ENCODE data around the gene ATXN1.
"Not testable (repeated sequence)": the region's sequence is repeated elsewhere in the genome, so short reads cannot be mapped to it uniquely, and the experiment has no call there.

Gene ATXN1

GRCh38 chr6:16615215-16615614 is 146.0 kb downstream of the ATXN1 start:
- not testable (repeated sequence) for DNase-seq (ENCODE audit: low read depth in 2 of 2)

- DNase-seq (ENCODE audit: low read depth in 2 of 2): not testable (repeated sequence)
Observed at GRCh38 chr6:16614143-16614542, 147.1 kb downstream of the ATXN1 start.

DNA sequence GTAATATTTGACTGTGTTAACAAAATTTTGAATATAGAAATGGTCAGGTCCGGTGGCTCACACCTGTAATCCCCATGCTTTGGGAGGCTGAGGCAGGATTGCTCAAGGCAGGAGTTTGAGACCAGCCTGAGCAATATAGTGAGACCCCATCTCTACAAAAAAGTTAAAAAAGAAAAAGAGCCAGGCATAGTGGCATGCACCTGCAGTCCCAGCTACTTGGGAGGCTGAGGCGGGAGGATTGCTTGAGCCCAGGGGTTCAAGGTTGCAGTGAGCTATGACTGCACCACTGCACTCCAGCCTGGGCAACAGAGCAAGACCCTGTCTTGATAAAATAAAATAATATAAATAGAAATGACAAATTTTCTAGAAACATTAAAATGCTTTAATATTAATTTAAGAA is 147.8 kb downstream of the ATXN1 start:
- not testable (repeated sequence) for DNase-seq (ENCODE audit: low read depth in 2 of 2)

- no peak for DNase-seq (ENCODE audit: low read depth in 2 of 2)
Observed at GRCh38 chr6:16608444-16608843, 152.8 kb downstream of the ATXN1 start.

DNA sequence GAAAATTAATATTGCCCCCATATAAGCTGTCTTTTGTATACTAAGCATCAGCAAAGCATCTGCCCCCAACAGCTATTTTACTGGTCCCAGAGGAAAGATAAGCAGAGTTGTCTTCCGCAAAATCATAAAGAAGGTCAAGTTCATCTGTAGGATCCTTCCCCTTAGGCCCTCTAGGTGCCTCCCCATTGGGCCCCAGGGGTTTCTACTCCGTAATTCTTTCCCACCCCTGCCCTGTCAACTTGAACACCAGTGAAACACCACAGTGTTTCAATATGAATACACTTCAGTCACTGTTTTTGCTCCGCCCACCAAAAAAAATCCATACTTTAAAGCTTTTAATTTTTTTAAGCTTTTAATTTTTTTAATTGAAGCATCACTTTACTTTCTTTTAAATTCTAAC is 159.2 kb downstream of the ATXN1 start:
- DNase-seq (ENCODE audit: low read depth in 2 of 2): no peak

DNA sequence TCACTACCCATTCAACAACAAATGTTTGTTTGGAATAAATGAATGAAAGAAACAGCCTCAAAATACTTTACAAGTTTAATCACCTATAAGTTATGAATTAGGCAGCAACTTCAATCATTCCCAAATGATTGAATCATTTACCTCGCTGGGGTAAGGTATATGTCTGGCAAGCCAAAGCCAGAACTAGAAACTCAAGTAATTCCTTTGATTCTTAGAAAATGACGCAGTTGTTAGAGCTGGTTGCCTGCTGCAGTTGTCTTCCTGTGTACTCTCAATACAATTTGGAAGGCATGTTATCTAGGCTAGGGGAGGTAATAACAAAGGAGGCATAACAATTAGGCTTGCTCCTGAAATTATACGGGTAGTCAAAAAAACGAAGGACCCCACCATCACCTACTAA is 160.6 kb downstream of the ATXN1 start:
- no peak for DNase-seq (ENCODE audit: low read depth in 2 of 2)

- DNase-seq (ENCODE audit: low read depth in 2 of 2): no peak
Observed at GRCh38 chr6:16600026-16600425, 161.2 kb downstream of the ATXN1 start.

DNA sequence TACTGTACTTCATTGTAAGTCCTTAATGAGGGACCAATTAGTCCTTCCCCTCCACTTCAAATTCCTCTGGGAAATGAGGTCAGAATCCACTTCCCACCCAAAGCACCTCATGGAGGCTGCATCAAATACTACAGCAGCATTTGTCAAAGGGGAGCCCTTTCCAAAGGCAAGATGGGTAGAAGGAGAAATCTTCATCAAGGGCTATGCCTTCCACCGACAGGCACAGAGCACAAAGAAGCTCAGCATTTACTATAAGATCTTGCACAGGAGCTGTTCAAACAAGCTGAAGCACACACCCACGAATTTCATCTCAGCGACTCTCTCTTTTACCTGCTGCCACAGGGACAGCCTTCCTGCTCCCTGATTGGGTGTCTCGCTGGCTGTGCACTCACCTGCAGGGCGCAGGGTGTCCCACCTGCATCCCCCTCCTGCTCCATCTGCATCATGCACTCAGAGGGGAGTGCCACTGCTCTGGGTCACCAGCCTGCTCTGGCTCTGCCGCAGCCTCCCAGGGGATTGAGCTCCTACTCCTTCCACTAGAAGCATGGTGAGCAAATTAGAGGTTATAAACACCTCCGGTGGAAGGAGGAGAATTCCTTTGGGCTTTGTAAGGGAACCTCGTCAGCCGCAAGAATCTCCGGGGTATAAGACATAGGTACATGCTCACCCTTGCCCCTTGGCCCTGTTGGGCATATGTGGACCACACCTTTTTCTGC is 164.5 kb downstream of the ATXN1 start:
- no peak for DNase-seq (ENCODE audit: low read depth in 2 of 2)

- DNase-seq (ENCODE audit: low read depth in 2 of 2): no peak
Observed at GRCh38 chr6:16595514-16596120, 165.6 kb downstream of the ATXN1 start.

DNA sequence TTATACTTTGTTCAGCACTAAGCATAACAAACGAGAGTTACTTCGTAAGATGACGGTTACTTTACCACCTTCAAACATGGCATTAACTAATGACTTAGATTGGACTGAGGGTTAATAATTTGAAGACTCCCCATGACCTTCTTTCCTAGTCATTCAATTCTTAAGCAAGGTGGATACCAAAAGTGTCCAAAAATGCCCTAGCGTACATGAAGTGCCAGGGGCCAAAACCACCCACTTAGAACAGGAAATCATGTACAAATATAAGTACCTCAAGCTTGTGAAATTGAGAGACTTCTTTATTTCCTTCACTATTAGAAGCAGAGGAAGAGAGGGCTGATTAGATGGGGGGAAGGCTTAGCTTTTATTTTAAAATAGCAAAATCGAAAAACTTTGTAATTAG is 166.4 kb downstream of the ATXN1 start:
- DNase-seq (ENCODE audit: low read depth in 2 of 2): no peak

- DNase-seq (ENCODE audit: low read depth in 2 of 2): no peak
Observed at GRCh38 chr6:16592223-16592911, 168.9 kb downstream of the ATXN1 start.

DNA sequence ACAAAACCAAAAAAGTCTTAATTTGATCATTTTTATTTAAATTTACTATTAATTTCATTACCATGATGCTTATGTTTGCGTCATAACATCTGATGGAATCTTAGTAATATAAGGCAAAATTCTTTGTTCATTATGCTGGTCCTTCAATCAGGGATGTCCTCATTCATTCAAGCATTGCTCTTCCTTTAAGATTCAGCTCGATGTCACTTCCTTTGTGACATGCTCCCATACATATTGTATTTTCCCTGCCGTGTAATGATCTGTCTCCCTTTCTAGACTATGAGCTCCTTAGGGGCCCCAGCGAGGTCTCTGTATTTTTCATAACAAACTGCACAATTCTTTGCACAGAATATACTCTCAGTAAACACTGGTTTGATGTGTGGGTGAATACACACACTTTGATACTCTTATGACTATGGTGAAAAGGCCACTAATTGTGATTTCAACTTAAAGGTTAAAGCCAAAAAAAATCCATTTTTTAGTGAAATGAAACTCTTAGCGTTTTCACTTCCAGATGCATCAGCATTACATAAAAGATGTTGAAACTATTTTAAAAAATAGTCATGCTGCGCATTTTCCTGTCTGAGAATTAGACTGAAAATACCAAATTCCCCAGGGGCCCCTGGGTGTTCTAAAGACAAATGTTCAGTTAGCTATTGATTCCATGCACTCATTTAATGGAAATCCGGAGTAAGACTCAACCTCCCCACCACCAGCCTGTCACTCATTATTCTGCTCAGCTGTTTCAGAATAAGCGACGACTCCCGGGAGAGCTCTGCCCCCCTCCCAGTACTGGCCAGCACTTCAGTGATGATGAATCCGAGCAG is 169.7 kb downstream of the ATXN1 start:
- peak; percentile 22 to 24 for DNase-seq (ENCODE audit: low read depth in 2 of 2)

DNA sequence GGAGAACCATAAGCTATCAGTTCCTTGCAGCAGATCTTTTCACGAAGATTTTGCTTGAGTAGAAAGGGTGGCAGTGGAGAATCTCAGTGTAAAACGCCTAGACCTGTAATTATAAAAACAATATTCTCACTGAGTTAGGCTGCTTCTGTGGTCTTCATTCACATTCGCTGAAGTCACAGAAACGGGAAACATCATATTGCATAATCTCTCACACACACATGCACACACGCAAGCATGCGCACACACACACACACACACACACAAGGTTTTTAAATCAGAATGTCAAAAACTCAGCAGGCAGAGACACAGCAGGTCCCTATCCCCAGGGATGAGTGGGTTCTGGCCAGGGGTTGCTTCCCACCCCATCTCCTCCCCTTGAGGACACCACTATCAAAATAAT is 175.5 kb downstream of the ATXN1 start:
- DNase-seq (ENCODE audit: low read depth in 2 of 2): peak; percentile 21 to 23

GRCh38 chr6:16583144-16583762 is 178.0 kb downstream of the ATXN1 start:
- no peak for DNase-seq (ENCODE audit: low read depth in 2 of 2)

DNA sequence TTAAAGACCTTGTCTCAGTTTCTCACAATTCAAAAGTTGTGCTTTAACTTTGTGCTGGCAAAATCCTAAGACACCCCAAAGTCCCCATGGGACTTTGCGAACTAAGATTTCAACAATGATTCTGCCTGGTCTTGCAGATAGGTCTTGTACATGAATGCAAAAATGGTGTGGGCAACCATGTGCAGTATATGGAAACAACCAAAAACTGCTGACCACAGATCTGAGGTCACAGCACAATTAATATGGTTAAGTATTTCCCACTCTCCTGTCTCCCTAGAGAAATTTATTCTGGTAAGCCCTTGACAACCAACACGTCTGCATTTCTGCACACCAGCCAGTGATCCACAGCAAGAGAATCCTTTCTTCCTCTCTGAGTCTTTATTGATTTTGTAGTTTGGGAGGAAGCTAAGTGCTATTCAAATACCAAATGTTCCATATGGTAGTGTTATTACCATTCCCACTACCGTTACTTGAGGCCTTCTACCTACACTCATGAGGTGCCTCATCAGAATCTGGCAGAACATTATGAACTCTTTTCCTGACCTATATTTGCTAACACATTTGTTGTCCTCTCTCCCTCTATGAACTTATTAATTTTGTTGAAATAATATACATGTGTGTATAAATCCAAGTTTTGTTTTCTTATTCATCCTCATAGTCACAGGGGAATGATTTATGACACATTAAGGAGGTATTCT is 178.7 kb downstream of the ATXN1 start:
- DNase-seq (ENCODE audit: low read depth in 2 of 2): no peak

- no peak for DNase-seq (ENCODE audit: low read depth in 2 of 2)
Observed at GRCh38 chr6:16578695-16579285, 182.5 kb downstream of the ATXN1 start.

DNA sequence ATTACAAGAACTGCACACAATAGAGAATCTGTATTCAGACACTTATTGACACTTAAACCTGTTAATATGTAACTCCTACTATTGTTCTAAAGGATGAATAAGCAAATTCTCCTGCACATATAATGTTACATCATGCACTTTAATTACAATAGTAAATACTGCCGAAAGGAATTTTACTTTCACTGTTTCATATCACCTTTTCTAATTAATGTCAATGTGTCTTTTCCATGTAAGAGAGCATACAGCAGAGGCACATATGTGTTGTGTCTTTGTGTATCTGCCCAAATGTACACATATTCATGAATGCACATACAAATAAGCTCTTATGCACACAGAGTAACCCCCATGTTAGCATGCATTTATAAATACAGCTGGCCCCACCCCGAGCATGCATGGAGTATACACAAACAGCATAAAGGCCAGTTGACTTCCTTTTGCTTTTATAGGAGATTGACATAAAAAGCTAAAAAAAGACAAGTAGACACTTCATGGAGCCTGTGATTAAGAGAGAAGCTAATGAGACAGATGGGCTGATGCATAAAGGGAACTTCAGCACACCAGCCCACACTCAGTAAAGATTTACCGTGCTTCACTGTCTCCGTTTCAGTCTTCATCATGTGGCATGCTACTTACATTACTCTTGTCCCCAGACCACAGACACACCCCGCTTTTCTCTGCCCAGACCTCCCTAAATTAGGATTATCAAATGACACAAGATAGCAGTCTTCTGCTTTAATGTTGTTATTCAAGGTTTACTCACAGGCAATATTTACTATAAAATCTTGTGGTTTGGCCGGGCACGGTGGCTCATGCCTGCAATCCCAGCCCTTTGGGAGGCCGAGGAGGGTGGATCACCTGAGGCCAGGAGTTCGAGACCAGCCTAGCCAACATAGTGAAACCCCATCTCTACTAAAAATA is 184.6 kb downstream of the ATXN1 start:
- DNase-seq (ENCODE audit: low read depth in 2 of 2): no peak

DNA sequence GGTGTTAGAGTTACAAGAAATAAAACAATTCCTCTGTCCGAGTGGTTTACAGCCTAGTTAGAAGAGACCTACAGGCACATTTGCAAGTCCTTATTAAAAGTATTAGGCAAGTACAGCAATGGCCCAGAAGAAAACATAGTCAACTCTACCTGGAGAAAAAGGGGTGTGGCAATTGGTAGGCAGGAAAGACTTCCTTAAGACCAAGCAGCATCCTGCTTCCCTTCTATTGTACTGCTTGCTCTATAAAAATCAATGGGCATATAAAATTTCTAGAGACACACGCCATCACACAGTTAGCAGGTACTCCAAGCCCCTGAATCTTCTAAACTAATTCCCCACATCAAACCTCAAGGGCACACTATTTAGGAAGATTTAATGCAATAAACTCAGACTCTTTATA is 185.6 kb downstream of the ATXN1 start:
- DNase-seq (ENCODE audit: low read depth in 2 of 2): no peak

DNA sequence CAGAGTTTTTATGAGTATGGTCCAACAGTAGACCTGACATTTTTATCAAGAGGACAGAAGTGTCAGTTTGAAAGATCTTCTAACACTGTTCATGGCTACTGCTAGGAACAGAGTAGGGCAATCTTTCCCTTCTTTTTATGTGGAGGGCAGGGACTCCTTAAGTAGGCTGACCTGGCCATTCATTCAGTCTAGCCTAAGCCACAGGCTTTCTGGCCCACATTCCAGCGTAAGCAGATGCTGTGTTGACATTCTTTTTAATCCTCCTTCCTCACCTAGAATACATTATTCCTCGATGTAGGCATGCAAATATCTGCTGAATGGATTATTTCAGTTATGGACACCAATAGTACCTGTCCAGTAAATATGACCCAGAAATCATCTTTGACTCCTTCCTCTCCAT is 188.3 kb downstream of the ATXN1 start:
- DNase-seq (ENCODE audit: low read depth in 2 of 2): no peak

GRCh38 chr6:16572317-16572716 is 188.9 kb downstream of the ATXN1 start:
- DNase-seq (ENCODE audit: low read depth in 2 of 2): no peak

All from fibroblast of skin of left biceps (primary cell).